ENCODE data around the gene PAK4.

Gene PAK4

DNA sequence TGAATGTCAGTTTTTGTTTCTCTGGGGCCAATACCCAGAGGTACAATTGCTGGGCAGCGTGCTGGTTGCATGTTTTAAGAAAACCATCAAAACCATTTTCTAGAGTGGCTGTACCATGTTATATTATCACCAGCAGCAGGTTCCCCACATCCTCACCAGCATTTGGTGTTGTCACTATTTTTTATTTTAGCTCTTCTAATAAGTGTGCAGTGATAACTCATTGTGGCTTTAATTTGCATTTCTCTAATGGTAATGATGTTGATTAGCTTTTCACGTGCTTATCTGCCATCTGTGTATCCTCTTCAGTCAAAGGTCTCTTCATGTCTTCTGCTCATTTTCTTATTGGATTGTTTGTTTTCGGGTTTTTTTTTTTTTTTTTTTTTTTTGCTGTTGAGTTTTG, 21.9 kb downstream of the PAK4 start:
- no peak for DNase-seq

GRCh38 chr19:39148939-39149529, 23.4 kb downstream of the PAK4 start:
- DNase-seq = no peak

DNA sequence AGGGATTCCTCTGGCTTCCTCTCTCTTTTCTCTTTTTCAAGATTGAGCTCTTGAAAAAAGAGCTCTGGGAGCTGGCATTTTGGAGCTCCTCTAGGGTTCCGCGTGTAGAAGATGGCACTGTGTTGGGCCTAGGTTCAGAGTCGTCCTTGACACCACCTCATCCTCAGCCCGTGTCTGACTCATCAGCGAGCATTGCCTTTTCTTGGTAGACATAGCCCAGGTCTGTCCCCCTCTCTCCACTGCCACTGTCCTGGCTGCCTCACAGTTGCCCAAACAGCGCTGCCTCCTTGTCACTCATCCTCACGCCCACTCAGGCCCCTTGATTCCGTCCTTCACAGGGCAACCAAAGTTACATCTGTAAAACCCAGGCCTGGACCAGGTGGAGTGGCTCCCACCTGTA, 24.6 kb downstream of the PAK4 start:
- DNase-seq = no peak

GRCh38 chr19:39150807-39151600, 25.4 kb downstream of the PAK4 start:
- DNase-seq = no peak

- no peak for DNase-seq
Observed at GRCh38 chr19:39152066-39152465, 26.5 kb downstream of the PAK4 start.

DNA sequence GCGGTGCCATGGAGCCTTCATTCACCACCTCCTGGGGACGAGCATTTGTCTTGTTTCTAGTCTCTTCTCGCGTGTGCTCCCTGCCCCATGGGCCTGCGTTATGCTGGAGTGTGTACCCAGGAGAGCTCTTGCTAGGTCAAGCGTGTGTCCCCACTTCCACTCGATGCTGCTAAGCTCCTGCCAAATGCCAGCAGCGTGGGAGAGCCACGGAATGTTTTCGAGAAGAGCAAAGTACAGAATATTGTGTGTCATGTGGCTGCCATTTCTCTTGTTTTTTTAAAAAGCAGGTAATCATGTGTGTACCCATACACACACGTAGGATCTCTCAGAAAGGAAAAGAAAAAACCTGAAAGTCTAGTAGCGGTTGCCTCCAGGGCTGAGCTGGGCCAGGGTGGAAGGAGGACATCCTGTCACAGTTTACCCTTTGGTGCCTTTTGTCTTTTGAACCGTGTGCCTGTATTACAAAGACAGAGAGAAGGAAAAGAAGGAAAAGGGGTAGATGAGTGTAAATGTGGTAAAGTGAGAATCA, 28.6 kb downstream of the PAK4 start:
- DNase-seq = no peak

DNA sequence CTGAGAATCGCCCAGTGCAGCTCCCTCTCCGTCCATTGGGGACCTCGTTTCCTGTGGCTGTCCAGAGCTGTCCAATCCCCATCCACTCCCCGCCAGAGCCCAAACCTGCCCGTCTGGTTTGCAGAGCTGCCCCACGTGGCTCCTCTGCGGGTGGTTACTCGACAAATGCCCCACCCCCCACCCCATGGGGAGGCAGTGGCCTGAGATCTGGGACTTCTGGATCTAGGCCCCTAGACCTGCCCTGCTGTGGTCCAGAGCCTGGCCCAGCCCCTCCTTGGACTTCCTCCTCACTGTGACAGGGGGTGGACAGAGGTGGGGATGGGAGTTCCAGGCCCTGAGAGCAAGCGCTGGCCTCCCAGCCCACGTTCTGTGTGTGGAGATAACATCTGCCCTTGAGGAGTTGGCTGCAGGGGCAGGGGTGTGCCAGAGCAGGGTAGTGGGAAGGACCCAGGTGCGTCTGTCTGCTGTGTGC, 29.1 kb downstream of the PAK4 start:
- no peak for DNase-seq

DNA sequence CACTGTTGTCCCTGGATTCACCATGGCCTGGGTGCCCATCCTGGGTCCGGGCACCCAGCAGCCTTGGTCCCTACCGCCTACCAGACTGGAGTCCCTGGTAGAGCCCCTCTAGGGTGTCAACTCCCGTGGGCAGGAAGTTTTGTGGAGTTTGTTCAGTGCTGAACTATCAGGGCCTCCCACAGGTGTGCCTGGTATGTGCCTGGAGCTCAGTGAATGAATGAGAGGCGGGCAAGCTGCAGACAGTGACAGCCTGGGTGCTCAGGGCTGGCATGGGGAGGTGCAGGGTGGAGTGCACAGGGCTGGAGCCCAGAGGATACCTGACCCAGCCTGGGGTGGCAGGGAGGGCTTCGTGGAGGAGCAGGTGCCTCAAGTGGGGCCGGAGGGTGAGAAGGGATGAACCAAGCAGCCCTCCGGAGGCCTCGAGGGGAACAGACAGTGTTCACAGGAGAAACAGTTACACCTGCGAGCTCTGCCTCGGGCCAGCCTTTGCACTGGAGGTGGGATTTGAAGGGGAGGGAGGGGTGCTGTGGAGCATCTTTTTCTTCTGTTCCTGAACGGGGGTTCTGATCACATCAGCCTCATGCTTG, 29.6 kb downstream of the PAK4 start:
- no peak for DNase-seq

- no peak for DNase-seq
Observed at GRCh38 chr19:39155741-39156140, 30.2 kb downstream of the PAK4 start.

DNA sequence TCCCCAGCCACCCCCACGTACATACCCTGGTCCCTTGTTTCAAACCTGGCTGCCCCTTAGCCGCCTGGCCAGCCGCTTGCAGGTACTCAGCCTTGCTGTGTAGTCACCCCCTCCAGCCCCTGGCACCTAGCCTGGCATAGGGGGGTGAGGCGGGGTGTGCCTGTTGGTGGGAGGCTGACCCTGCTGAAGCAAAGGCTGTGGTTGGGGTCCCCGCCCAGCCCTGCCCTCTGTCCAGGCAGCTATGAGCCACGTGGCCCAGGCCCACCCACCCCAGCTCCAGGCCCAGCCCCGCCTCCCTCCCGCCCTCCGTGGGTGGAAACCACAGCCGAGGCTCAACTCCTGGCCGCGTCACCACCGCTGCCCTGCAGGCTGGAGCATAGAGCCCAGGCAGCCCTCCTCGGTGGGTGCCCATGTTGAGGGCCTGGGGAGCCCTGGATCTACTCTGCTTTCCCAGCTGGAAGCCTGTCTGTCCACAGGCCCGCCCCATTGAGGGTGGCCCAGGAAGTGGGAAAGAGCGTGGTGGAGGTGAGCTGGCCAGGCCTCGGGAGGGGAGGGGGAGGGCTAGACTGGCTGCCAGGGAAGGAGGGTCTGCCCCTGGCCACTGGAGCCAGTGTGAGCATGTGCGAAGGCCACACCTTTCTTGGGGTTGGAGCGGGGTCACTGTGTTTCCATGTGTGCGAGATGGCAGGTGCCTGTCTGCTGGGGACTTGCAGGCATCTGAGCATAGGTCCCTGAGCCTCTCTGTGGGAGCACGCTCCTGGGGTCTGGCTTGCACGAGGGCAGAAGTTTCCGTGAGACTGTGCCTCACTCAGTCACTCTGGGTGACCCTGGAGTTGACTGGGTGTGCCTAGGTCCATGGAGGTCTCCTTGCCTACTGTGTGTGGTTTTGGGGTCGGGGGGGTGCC, 31.0 kb downstream of the PAK4 start:
- no peak for DNase-seq

DNA sequence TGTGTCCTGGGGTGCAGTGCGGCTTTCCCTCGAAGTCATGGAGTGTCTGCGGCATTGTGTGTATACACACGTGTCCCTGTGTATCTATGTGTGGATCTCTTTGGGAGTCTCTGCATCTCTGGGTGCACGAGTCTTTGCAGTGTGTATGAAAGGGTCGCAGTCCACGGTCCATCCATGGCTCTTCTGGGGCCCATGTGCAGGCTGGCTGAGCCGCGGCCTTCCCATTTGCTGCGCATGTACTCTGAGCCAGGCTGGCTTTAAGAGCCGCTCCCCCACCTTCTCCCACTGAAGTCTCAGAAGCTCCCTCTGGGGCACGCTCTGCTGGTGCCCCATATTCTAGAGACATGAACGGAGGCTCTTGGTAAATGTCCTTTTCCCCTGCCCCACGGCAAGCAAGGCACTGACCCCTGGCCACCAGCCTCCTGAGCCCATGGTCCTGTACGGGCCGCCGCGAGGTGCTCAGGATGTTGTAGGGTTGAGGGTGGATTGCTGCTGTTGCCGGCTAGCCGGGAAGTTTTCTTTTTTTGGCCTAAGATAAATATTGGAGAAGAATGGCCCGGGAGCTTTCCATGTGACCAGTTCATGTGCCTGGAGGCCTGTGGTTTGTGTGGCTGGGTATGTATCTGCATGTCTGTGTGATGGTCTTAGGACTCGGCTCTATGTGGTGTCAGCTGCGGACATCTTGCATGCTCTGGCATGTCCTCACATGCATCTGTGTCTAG, 31.9 kb downstream of the PAK4 start:
- DNase-seq = no peak

GRCh38 chr19:39157997-39158389, 32.4 kb downstream of the PAK4 start:
- DNase-seq = no peak

GRCh38 chr19:39158646-39159260, 33.2 kb downstream of the PAK4 start:
- no peak for DNase-seq

- no peak for DNase-seq
Observed at GRCh38 chr19:39160523-39160861, 34.9 kb downstream of the PAK4 start.

DNA sequence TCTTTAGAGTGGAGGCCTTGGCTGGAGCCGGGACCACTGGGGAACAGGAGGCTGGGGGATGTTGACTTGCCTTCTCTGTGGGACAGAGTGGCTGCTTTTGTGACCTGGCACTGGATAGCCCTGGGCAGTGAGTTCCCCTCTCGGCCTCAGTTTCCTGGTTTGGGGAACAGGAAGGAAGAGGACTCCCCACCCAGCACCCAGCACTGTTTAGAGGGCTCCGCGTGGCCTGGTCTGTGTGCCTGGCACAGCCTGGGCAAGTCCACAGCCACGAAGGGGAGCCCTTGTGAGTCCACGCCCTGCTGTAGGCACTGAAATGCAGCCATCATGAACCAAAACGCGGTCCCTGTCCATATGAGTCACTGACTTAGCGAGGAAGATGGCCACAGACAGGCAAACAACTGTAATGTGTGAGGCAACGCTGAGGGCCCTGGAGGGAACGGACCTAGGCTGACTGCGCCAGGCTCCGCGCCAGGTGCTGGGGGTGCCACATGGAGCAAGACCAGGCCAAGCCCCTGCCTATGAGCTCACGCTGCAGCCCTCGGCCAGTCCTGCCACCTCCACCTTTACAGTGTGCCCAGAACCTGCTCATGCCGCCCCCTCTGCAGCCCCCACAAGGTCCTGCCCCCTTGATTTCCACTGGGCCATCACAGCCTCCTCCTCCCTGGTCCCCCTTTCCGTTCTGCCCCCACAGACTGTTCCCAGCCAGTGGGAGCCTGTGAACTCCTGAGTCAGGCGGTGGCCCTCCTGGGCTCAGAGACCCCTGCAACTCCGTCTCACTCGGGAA, 35.5 kb downstream of the PAK4 start:
- DNase-seq = no peak

GRCh38 chr19:39162441-39163043, 37.0 kb downstream of the PAK4 start:
- no peak for DNase-seq

DNA sequence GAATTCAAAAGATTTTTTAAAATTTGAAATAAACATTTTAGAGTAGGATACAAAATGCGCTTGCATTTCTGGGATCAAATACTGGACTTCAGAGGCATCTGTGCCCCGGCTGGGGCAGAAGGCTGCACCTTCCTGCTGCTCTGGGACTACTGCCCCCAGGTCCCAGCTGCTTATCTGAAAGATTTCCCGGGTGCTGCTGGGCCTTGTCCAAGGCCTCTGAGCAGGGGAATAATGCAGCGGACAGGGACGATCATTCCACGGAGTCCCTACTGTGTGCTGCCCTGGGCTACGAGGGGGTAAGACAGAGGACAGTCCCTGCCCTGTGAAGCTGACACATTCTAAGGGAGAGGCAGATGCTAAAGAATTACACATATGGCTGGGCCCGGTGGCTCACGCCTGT, 38.0 kb downstream of the PAK4 start:
- no peak for DNase-seq

DNA sequence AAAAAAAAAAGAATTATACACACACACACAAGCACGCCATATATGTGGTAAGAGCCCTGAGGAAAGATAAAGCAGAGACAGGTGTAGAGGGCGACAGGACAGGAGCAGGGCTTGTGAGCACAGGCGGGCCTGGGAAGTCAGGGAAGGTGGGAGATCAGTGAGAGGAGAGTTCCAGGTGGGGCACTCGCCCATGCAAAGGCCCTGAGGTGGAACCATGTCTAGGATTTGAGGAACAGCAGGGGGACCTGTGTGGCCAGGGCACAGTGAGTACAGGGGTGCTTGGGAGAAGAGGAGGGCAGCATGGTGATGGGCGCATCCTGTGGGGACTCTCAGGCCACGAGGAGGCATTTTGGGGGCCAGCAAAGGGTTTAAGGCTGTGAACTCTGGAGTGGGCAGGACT, 38.7 kb downstream of the PAK4 start:
- no peak for DNase-seq

GRCh38 chr19:39165857-39166256, 40.3 kb downstream of the PAK4 start:
- DNase-seq = no peak

- DNase-seq = no peak
Observed at GRCh38 chr19:39166571-39167391, 41.2 kb downstream of the PAK4 start.
